OCI-LY3 (cell line): ENCODE results near the gene UBE2D3.

Experiments used
- H2AFZ ChIP-seq: fragments of 200-600, 300-600 bp; shearing (Covaris generic); 2 replicates; pipeline ENCODE4 v1.6.0; 2014; ENCODE audit warnings: antibody characterized with exemption, low read depth, low read length
- H3K27ac ChIP-seq: fragments of 200-600, 300-600 bp; sonication (generic); 2 replicates; pipeline ENCODE4 v1.5.1; 2014; ENCODE audit warnings: mild to moderate bottlenecking, low read length, moderate library complexity, mixed read lengths
- H3K27me3 ChIP-seq: fragments of 200-600, 300-600 bp; sonication (generic); 2 replicates; pipeline ENCODE4 v1.6.1; 2014; ENCODE audit warnings: low read depth, low read length, mixed read lengths
- H3K36me3 ChIP-seq: fragments of 200-600, 300-600 bp; sonication (generic); replicated peaks from 2 replicates; pipeline ENCODE3; 2014; ENCODE audit warnings: low read depth, low read length, mixed read lengths
- H3K4me1 ChIP-seq: fragments of 300-600, 200-600 bp; sonication (generic); 2 replicates; pipeline ENCODE4 v1.6.1; 2014; ENCODE audit warnings: low read length, mixed read lengths
- H3K4me2 ChIP-seq: fragments of 200-600, 300-600 bp; sonication (generic); 2 replicates; pipeline ENCODE4 v1.6.1; 2014; ENCODE audit warnings: low read length, mixed read lengths
- H3K4me3 ChIP-seq: fragments of 300-600, 200-600 bp; sonication (generic); 2 replicates; pipeline ENCODE4 v1.5.1; 2014; ENCODE audit warnings: antibody characterized with exemption, mild to moderate bottlenecking, low read length, moderate library complexity
- H3K79me2 ChIP-seq: fragments of 300-600, 200-600 bp; shearing (Covaris generic); 2 replicates; pipeline ENCODE4 v1.6.1; 2014; ENCODE audit warnings: mild to moderate bottlenecking, low read length, mixed read lengths
- H3K9ac ChIP-seq: fragments of 300-600, 200-600 bp; shearing (Covaris generic); 2 replicates; pipeline ENCODE4 v1.6.0; 2014; ENCODE audit warnings: mild to moderate bottlenecking, low read length, moderate library complexity
- H3K9me3 ChIP-seq: fragments of 200-600, 300-600 bp; shearing (Covaris generic); 2 replicates; pipeline ENCODE4 v1.6.1; 2014; ENCODE audit warnings: low read length, mixed read lengths; ENCODE audit not compliant: insufficient read depth
- H4K20me1 ChIP-seq: fragments of 200-600, 300-600 bp; sonication (generic); 2 replicates; pipeline ENCODE4 v1.6.1; 2016; ENCODE audit warnings: low read length, mixed read lengths; ENCODE audit not compliant: insufficient read depth
- CTCF ChIP-seq: fragments of 200-600, 300-600 bp; sonication (generic); IDR thresholded peaks from 2 replicates; pipeline ENCODE4 v1.5.1; 2014; ENCODE audit warnings: antibody characterized with exemption, low read length, low read depth
- EZH2phosphoT487 ChIP-seq: fragments of 200-600 bp; shearing (Covaris generic); IDR thresholded peaks from 2 replicates; pipeline ENCODE4 v1.6.1; 2018; ENCODE audit warnings: antibody characterized with exemption, mixed run types, low read depth

Gene UBE2D3

GRCh38 chr4:102787096-102787881, 40.1 kb downstream of the UBE2D3 start:
- Histone ChIP-seq H3K9me3 (no peaks in the 10 kb centered on the region), H3K4me3 (no peak overlapping the region), H3K27ac (no peak overlapping the region), H3K4me1 (no peaks in the 10 kb centered on the region), H3K27me3 (no peaks in the 10 kb centered on the region), H4K20me1 (no peaks in the 10 kb centered on the region), H3K79me2 (no peaks in the 10 kb centered on the region), H3K4me2 (no peak overlapping the region), H3K9ac (no peak overlapping the region), H2AFZ (no peak overlapping the region), H3K36me3 (peaks cover 10% of the 10 kb centered on the region)
- TF ChIP-seq CTCF = no peak
- TF ChIP-seq EZH2phosphoT487 = no peak

- Histone ChIP-seq H2AFZ (no peak overlapping the region), H3K4me3 (no peak overlapping the region), H3K27me3 (no peaks in the 10 kb centered on the region), H3K36me3 (peaks cover 1% of the 10 kb centered on the region), H3K9ac (no peak overlapping the region), H4K20me1 (no peaks in the 10 kb centered on the region), H3K4me2 (no peak overlapping the region), H3K79me2 (no peaks in the 10 kb centered on the region), H3K9me3 (no peaks in the 10 kb centered on the region), H3K4me1 (no peaks in the 10 kb centered on the region), H3K27ac (no peak overlapping the region)
- no peak for TF ChIP-seq CTCF
- no peak for TF ChIP-seq EZH2phosphoT487
Measured at GRCh38 chr4:102786279-102786678, 41.1 kb downstream of the UBE2D3 start.

GRCh38 chr4:102783006-102783405, 44.3 kb downstream of the UBE2D3 start:
- no peak overlapping the region for H3K27ac ChIP-seq
- 0 out of 2 replicates have a peak, but pooled peaks cover 3% of the 10 kb centered on the region for H3K4me1 ChIP-seq
- no peaks in the 10 kb centered on the region for H3K36me3 ChIP-seq
- no peaks in the 10 kb centered on the region for H4K20me1 ChIP-seq
- no peak for TF ChIP-seq EZH2phosphoT487
- TF ChIP-seq CTCF = no peak
- H3K27me3 ChIP-seq = no peaks in the 10 kb centered on the region
- H3K4me2 ChIP-seq = no peak overlapping the region
- H3K9me3 ChIP-seq = no peaks in the 10 kb centered on the region
- H3K4me3 ChIP-seq = no peak overlapping the region
- H2AFZ ChIP-seq = no peak overlapping the region
- no peak overlapping the region for H3K9ac ChIP-seq
- no peaks in the 10 kb centered on the region for H3K79me2 ChIP-seq

DNA sequence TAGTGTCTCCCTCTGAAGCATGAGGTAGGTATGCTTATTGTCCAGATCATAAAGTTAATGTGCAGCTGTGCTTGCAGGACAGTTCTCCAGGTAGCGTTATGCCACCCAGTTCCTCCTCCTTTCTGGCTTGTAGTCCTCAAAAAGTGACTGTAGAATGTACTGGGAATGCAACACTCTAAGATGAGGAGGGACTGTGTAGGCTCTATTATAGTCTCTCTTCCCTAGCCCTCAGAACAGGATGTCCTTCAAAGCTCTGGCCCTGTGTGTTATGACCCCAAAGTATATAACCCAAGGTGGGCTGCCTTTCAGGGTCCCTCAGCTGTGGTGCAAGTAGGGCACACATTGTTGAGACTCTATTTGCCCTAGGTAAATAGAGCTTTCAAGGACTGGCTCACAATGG, 45.8 kb downstream of the UBE2D3 start:
- Histone ChIP-seq H3K4me3 (no peak overlapping the region), H3K79me2 (no peaks in the 10 kb centered on the region), H3K4me2 (no peak overlapping the region), H3K36me3 (no peaks in the 10 kb centered on the region), H2AFZ (no peak overlapping the region), H4K20me1 (no peaks in the 10 kb centered on the region), H3K27ac (no peak overlapping the region), H3K4me1 (0 out of 2 replicates have a peak, but pooled peaks cover 3% of the 10 kb centered on the region), H3K9ac (no peak overlapping the region), H3K27me3 (no peaks in the 10 kb centered on the region), H3K9me3 (no peaks in the 10 kb centered on the region)
- TF ChIP-seq CTCF = no peak
- no peak for TF ChIP-seq EZH2phosphoT487
